HepG2 (cell line): ENCODE measurements around the gene KMT2D. TPM values are rescaled to one million over a fixed set of nuclear protein-coding genes. Genes with fewer than 3 reads are reported as not detected.
A peak's percentile ranks its signal among the peaks of the same experiment; 100 is the strongest.

ENCODE experiments used
- EHMT2 ChIP-seq: fragments of 200-600 bp; sonication (generic); IDR thresholded peaks from 2 replicates; pipeline ENCODE4 v1.7.0; 2017; ENCODE audit warnings: antibody characterized with exemption, low read depth, low read length, borderline replicate concordance
- GTF2F1 ChIP-seq: fragments of 150-350 bp; IDR thresholded peaks from 2 replicates; pipeline ENCODE4 v1.6.1; 2014; ENCODE audit warnings: low read length
- HNRNPL ChIP-seq: fragments of 200-400 bp; formaldehyde crosslinking; IDR thresholded peaks from 2 replicates; pipeline ENCODE4 v1.6.1; 2017; ENCODE audit warnings: mild to moderate bottlenecking, low read depth, low read length
- KDM2A ChIP-seq: sonication (generic); formaldehyde crosslinking; IDR thresholded peaks from 2 replicates; pipeline ENCODE4 v1.4.0; 2020; ENCODE audit warnings: low read depth, missing genetic modification reagents, borderline replicate concordance
- KDM4B ChIP-seq: sonication (generic); formaldehyde crosslinking; IDR thresholded peaks from 2 replicates; pipeline ENCODE4 v1.4.0; 2020; ENCODE audit warnings: missing genetic modification reagents
- PCBP2 ChIP-seq: fragments of 200-400 bp; formaldehyde crosslinking; optimal IDR thresholded peaks from 2 replicates; pipeline ENCODE3; 2018; ENCODE audit warnings: low read length, low read depth; ENCODE audit not compliant: poor library complexity, severe bottlenecking
- POGZ ChIP-seq: sonication (generic); formaldehyde crosslinking; IDR thresholded peaks from 2 replicates; pipeline ENCODE4 v1.4.0; 2020; ENCODE audit warnings: mild to moderate bottlenecking, missing genetic modification reagents
- POLR2AphosphoS2 ChIP-seq: IDR thresholded peaks from 2 replicates; pipeline ENCODE4 v1.6.1; 2011; ENCODE audit warnings: low read depth, low read length, improper control_type of control experiment
- POLR2AphosphoS5 ChIP-seq: IDR thresholded peaks from 2 replicates; pipeline ENCODE4 v1.6.1; 2012; ENCODE audit warnings: low read depth, low read length
- RAD21 ChIP-seq: fragments of 450-650 bp; formaldehyde crosslinking; IDR thresholded peaks from 2 replicates; pipeline ENCODE4 v1.5.0; 2020; ENCODE audit warnings: mild to moderate bottlenecking
- SNRNP70 ChIP-seq: fragments of 200-400 bp; formaldehyde crosslinking; IDR thresholded peaks from 2 replicates; pipeline ENCODE4 v1.6.1; 2017; ENCODE audit warnings: mild to moderate bottlenecking, low read depth, low read length, moderate library complexity
- SOX6 ChIP-seq, 2 experiments: fragments of 450-650 bp in 1 of 2; sonication (generic) in 1 of 2; formaldehyde crosslinking in 1 of 2; IDR thresholded peaks; 2 replicates each; pipeline versions ENCODE4 v1.4.0 to v1.6.1; 2017 to 2020; ENCODE audit warnings: antibody characterized with exemption in 1 of 2, mild to moderate bottlenecking in 1 of 2, missing genetic modification reagents in 1 of 2
- ZBTB7A ChIP-seq: sonication (generic); formaldehyde crosslinking; IDR thresholded peaks from 2 replicates; pipeline ENCODE4 v1.8.0; 2022; ENCODE audit warnings: mild to moderate bottlenecking, missing genetic modification reagents
- ZFP1 ChIP-seq: IDR thresholded peaks from 2 replicates; pipeline ENCODE4 v1.6.1; 2016
- ZNF3 ChIP-seq: IDR thresholded peaks from 2 replicates; pipeline ENCODE4 v1.7.0; 2017; ENCODE audit warnings: inconsistent platforms
- ZSCAN12 ChIP-seq: sonication (generic); formaldehyde crosslinking; IDR thresholded peaks from 2 replicates; pipeline ENCODE4 v1.9.0; 2021; ENCODE audit warnings: mild to moderate bottlenecking, missing genetic modification reagents
- polyA plus RNA-seq, 8 experiments: library from polyadenylated mRNA; depleted of rRNA in 3 of 8; stranded (reverse) in 7 of 8; unstranded in 1 of 8; fragments of >200 nt; fragmentation: Illumina TruSeq in 4 of 8; extraction: Trizol in 4 of 8; gene quantifications; 2 replicates each; pipeline versions ENCODE4 v1.2.1 to v1.2.3, GENCODE V29; 2011 to 2016; ENCODE audit warnings: low read depth in 4 of 8, missing spikeins in 1 of 8, mixed read lengths in 1 of 8; ENCODE audit not compliant: insufficient read depth in 1 of 8
- total RNA-seq, 5 experiments: library from RNA; depleted of rRNA; stranded (reverse); fragments of >200 nt; fragmentation: Illumina TruSeq; extraction: Trizol; gene quantifications; 2 replicates each; pipeline ENCODE4 v1.2.3, GENCODE V29; 2016; ENCODE audit warnings: low read depth in 1 of 5
- TF ChIP-seq, protein P1 (sequence below): sonication (generic); formaldehyde crosslinking; conservative IDR thresholded peaks from 2 replicates; pipeline ENCODE4 v1.4.0; 2020; ENCODE audit warnings: missing genetic modification reagents
- TF ChIP-seq, protein P2 (sequence below): sonication (generic); formaldehyde crosslinking; IDR thresholded peaks from 2 replicates; pipeline ENCODE4 v1.4.0; 2020; ENCODE audit warnings: missing genetic modification reagents, borderline replicate concordance
- TF ChIP-seq, protein P3 (sequence below): sonication (generic); formaldehyde crosslinking; IDR thresholded peaks from 2 replicates; pipeline ENCODE4 v1.4.0; 2020; ENCODE audit warnings: mild to moderate bottlenecking, missing genetic modification reagents
- TF ChIP-seq, protein P4 (sequence below): sonication (generic); formaldehyde crosslinking; IDR thresholded peaks from 2 replicates; pipeline ENCODE4 v1.4.0; 2020; ENCODE audit warnings: low read depth, mild to moderate bottlenecking, missing genetic modification reagents
- TF ChIP-seq, protein P5 (sequence below): fragments of 450-650 bp; IDR thresholded peaks from 2 replicates; pipeline ENCODE4 v1.6.1; 2017

KMT2D gene
- total and polyA plus RNA-seq, 2 of the 13 experiments (the other 11 are each of a cell fraction or from before 2014, with no cell fraction given), result 8.1 to 10.4 TPM

DNA sequence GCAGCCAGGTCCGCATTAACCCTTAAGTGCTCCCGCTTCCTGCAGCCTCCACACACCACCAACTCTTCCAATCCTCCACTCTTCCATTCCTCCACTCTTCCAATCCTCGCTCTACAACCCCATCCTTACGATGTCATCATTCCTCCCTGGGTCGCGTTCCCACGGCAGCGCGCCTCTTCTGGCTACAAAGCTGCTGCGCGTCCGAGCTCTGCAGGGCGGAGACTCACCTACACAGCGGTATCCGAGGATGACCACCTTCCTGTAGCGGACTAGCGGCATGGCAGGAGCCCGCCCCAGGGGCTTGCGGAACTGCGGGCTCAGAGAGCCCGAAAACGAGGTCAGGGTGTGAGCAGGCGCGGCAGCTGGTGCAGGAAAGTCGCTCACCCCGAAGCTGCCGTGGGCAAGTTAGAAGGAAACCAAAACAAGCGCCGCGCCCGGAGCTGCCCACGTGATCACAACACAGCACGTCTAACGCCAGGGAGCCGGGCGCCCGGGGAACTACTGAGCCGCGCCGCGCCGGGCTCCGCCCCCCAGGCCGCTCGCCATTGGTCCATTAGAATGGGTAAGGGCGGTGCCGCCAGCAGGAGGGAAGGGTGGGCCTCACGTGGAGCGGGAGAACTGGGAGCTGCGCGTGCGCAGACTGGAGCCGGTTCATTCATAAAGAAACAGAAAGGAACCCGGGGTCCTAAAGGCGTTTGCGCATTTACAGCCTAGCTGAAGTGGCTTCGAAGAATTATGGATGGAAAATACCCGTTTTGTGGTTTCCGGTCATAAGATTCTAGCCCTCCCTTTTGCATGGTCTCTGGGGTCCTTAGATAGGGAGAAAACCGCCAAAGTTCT, 9.1 kb upstream of the KMT2D start, which contains the start of gene RHEBL1 (continued):
- TF ChIP-seq, protein P1, sequence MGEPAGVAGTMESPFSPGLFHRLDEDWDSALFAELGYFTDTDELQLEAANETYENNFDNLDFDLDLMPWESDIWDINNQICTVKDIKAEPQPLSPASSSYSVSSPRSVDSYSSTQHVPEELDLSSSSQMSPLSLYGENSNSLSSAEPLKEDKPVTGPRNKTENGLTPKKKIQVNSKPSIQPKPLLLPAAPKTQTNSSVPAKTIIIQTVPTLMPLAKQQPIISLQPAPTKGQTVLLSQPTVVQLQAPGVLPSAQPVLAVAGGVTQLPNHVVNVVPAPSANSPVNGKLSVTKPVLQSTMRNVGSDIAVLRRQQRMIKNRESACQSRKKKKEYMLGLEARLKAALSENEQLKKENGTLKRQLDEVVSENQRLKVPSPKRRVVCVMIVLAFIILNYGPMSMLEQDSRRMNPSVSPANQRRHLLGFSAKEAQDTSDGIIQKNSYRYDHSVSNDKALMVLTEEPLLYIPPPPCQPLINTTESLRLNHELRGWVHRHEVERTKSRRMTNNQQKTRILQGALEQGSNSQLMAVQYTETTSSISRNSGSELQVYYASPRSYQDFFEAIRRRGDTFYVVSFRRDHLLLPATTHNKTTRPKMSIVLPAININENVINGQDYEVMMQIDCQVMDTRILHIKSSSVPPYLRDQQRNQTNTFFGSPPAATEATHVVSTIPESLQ (CRISPR knock-in tag), result no peak
- TF ChIP-seq ZBTB7A (CRISPR knock-in tag) (0 out of 2 replicates have a peak, but pooled peaks have one; percentile 52), RAD21 (CRISPR knock-in tag) (0 out of 2 replicates have a peak, but pooled peaks have one; percentile 11), ZSCAN12 (CRISPR knock-in tag) (peak; percentile 45; the same call in 1 of the 2 replicates), ZNF3 (CRISPR knock-in tag) (no peak), HNRNPL (0 out of 2 replicates have a peak, but pooled peaks have one; percentile 55), PCBP2 (no peak), KDM4B (CRISPR knock-in tag) (no peak), POGZ (CRISPR knock-in tag) (peak; percentile 21; the same call in 1 of the 2 replicates), SOX6 (IDR thresholded peaks at IDR 0.05) (no peak), SOX6 (CRISPR knock-in tag; IDR thresholded peaks at IDR 0.05) (no peak), GTF2F1 (no peak), EHMT2 (no peak), POLR2AphosphoS2 (no peak), SNRNP70 (no peak), KDM2A (CRISPR knock-in tag) (peak; percentile 52; the same call in 1 of the 2 replicates), ZFP1 (CRISPR knock-in tag) (no peak), POLR2AphosphoS5 (peak; percentile 47; the same call in 1 of the 2 replicates)
- TF ChIP-seq, protein P2, sequence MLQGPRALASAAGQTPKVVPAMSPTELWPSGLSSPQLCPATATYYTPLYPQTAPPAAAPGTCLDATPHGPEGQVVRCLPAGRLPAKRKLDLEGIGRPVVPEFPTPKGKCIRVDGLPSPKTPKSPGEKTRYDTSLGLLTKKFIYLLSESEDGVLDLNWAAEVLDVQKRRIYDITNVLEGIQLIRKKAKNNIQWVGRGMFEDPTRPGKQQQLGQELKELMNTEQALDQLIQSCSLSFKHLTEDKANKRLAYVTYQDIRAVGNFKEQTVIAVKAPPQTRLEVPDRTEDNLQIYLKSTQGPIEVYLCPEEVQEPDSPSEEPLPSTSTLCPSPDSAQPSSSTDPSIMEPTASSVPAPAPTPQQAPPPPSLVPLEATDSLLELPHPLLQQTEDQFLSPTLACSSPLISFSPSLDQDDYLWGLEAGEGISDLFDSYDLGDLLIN, result 0 out of 2 replicates have a peak, but pooled peaks have one; percentile 27
- TF ChIP-seq, protein P3, sequence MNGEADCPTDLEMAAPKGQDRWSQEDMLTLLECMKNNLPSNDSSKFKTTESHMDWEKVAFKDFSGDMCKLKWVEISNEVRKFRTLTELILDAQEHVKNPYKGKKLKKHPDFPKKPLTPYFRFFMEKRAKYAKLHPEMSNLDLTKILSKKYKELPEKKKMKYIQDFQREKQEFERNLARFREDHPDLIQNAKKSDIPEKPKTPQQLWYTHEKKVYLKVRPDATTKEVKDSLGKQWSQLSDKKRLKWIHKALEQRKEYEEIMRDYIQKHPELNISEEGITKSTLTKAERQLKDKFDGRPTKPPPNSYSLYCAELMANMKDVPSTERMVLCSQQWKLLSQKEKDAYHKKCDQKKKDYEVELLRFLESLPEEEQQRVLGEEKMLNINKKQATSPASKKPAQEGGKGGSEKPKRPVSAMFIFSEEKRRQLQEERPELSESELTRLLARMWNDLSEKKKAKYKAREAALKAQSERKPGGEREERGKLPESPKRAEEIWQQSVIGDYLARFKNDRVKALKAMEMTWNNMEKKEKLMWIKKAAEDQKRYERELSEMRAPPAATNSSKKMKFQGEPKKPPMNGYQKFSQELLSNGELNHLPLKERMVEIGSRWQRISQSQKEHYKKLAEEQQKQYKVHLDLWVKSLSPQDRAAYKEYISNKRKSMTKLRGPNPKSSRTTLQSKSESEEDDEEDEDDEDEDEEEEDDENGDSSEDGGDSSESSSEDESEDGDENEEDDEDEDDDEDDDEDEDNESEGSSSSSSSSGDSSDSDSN (CRISPR knock-in tag), result peak; percentile 67
- TF ChIP-seq, protein P4, sequence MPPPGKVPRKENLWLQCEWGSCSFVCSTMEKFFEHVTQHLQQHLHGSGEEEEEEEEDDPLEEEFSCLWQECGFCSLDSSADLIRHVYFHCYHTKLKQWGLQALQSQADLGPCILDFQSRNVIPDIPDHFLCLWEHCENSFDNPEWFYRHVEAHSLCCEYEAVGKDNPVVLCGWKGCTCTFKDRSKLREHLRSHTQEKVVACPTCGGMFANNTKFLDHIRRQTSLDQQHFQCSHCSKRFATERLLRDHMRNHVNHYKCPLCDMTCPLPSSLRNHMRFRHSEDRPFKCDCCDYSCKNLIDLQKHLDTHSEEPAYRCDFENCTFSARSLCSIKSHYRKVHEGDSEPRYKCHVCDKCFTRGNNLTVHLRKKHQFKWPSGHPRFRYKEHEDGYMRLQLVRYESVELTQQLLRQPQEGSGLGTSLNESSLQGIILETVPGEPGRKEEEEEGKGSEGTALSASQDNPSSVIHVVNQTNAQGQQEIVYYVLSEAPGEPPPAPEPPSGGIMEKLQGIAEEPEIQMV (CRISPR knock-in tag), result no peak
- TF ChIP-seq, protein P5, sequence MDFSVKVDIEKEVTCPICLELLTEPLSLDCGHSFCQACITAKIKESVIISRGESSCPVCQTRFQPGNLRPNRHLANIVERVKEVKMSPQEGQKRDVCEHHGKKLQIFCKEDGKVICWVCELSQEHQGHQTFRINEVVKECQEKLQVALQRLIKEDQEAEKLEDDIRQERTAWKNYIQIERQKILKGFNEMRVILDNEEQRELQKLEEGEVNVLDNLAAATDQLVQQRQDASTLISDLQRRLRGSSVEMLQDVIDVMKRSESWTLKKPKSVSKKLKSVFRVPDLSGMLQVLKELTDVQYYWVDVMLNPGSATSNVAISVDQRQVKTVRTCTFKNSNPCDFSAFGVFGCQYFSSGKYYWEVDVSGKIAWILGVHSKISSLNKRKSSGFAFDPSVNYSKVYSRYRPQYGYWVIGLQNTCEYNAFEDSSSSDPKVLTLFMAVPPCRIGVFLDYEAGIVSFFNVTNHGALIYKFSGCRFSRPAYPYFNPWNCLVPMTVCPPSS, result no peak
